ENCODE results near the gene CDKN3.
"Not testable (repeated sequence)": the region's sequence is repeated elsewhere in the genome, so short reads cannot be mapped to it uniquely, and the experiment has no call there.

CDKN3 gene

GRCh38 chr14:54420478-54421142 is 23.8 kb downstream of the CDKN3 start:
- H3K27ac ChIP-seq (ENCODE audit: insufficient read depth, low read length, poor library complexity, severe bottlenecking): no peak overlapping the region
- no peaks in the 10 kb centered on the region for H3K27me3 ChIP-seq (replicated peaks; ENCODE audit: control insufficient read depth, insufficient read depth, low read length, poor library complexity, severe bottlenecking)
- H3K4me1 ChIP-seq (ENCODE audit: control insufficient read depth, insufficient read depth, low read length, poor library complexity, severe bottlenecking): no peaks in the 10 kb centered on the region
- no peak for DNase-seq
- peaks cover 5% of the 10 kb centered on the region for H3K36me3 ChIP-seq (ENCODE audit: control insufficient read depth, insufficient read depth, low read length)
- H3K4me3 ChIP-seq (ENCODE audit: insufficient read depth, low read depth, low read length, poor library complexity, severe bottlenecking): no peak overlapping the region
- H3K9me3 ChIP-seq (ENCODE audit: control insufficient read depth, low read length): no peaks in the 10 kb centered on the region

- H3K27me3 ChIP-seq (replicated peaks; ENCODE audit: control insufficient read depth, insufficient read depth, low read length, poor library complexity, severe bottlenecking): no peaks in the 10 kb centered on the region
- no peaks in the 10 kb centered on the region for H3K4me1 ChIP-seq (ENCODE audit: control insufficient read depth, insufficient read depth, low read length, poor library complexity, severe bottlenecking)
- H3K27ac ChIP-seq (ENCODE audit: insufficient read depth, low read length, poor library complexity, severe bottlenecking): no peak overlapping the region
- DNase-seq: no peak
- H3K4me3 ChIP-seq (ENCODE audit: insufficient read depth, low read depth, low read length, poor library complexity, severe bottlenecking): no peak overlapping the region
- H3K36me3 ChIP-seq (ENCODE audit: control insufficient read depth, insufficient read depth, low read length): peaks cover 14% of the 10 kb centered on the region
- no peaks in the 10 kb centered on the region for H3K9me3 ChIP-seq (ENCODE audit: control insufficient read depth, low read length)
Observed at GRCh38 chr14:54423991-54424390, 27.2 kb downstream of the CDKN3 start.

DNA sequence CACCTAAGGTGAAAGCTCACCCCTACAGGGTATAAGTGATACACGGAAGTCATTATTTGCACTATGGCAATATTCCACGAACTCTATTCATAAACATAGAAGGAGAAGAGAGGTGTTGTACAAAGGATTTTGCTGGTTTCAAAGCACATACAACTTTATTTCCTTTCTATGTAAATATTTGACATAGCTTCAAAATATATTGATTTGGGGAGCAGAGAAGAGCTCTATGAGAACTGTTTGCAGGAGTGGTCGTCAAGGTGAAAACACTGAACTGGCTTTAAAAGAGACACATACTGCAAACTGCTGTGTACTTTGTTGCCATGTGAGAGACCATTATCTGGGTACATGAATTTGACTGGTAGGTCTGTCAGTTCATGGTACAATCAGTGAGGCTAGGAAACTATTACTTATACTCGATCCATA is 27.7 kb downstream of the CDKN3 start:
- no peaks in the 10 kb centered on the region for H3K4me1 ChIP-seq (ENCODE audit: control insufficient read depth, insufficient read depth, low read length, poor library complexity, severe bottlenecking)
- no peak overlapping the region for H3K27ac ChIP-seq (ENCODE audit: insufficient read depth, low read length, poor library complexity, severe bottlenecking)
- no peak overlapping the region for H3K4me3 ChIP-seq (ENCODE audit: insufficient read depth, low read depth, low read length, poor library complexity, severe bottlenecking)
- no peaks in the 10 kb centered on the region for H3K27me3 ChIP-seq (replicated peaks; ENCODE audit: control insufficient read depth, insufficient read depth, low read length, poor library complexity, severe bottlenecking)
- H3K9me3 ChIP-seq (ENCODE audit: control insufficient read depth, low read length): no peaks in the 10 kb centered on the region
- peaks cover 19% of the 10 kb centered on the region for H3K36me3 ChIP-seq (ENCODE audit: control insufficient read depth, insufficient read depth, low read length)
- DNase-seq: no peak

GRCh38 chr14:54425068-54425467 is 28.3 kb downstream of the CDKN3 start:
- H3K9me3 ChIP-seq (ENCODE audit: control insufficient read depth, low read length): no peaks in the 10 kb centered on the region
- no peaks in the 10 kb centered on the region for H3K27me3 ChIP-seq (replicated peaks; ENCODE audit: control insufficient read depth, insufficient read depth, low read length, poor library complexity, severe bottlenecking)
- no peak overlapping the region for H3K4me3 ChIP-seq (ENCODE audit: insufficient read depth, low read depth, low read length, poor library complexity, severe bottlenecking)
- no peak overlapping the region for H3K27ac ChIP-seq (ENCODE audit: insufficient read depth, low read length, poor library complexity, severe bottlenecking)
- peaks cover 25% of the 10 kb centered on the region for H3K36me3 ChIP-seq (ENCODE audit: control insufficient read depth, insufficient read depth, low read length)
- no peak for DNase-seq
- no peaks in the 10 kb centered on the region for H3K4me1 ChIP-seq (ENCODE audit: control insufficient read depth, insufficient read depth, low read length, poor library complexity, severe bottlenecking)

DNA sequence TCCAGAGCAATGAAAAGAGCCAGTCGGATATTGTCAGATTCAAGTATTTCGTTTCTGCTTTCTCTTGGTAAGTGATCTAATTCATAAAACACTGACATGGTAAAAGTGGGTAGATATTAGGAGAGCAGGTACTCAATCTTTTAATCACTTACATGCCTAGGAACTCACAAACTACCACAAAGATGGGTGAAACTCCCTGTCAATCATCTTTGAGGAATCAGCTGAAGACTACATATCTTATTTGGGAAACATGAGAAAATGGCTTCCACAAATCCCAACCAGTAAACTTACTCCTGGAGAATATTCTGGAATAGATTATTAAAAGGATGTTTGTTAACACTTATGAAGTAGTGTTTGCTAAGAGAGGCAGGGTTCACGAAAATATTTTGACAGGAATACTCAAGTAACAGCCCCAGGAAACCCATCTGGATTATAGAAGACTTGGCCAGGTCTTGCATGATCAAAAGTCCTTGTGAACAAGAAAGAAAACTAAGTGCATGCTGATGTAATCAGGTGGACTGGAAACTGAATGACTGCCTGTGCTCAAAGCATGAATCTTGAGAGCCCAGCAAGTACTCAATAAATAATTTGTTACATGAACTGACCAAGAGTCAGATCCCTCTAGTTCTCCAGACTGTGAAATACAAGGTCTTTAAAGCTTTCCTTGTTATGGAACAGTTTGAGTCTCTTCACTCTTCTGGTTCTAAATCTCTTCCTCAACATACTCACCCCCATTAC is 28.9 kb downstream of the CDKN3 start:
- Histone ChIP-seq H3K27ac (ENCODE audit: insufficient read depth, low read length, poor library complexity, severe bottlenecking) (no peak overlapping the region), H3K4me1 (ENCODE audit: control insufficient read depth, insufficient read depth, low read length, poor library complexity, severe bottlenecking) (no peaks in the 10 kb centered on the region), H3K4me3 (ENCODE audit: insufficient read depth, low read depth, low read length, poor library complexity, severe bottlenecking) (no peak overlapping the region), H3K27me3 (replicated peaks; ENCODE audit: control insufficient read depth, insufficient read depth, low read length, poor library complexity, severe bottlenecking) (no peaks in the 10 kb centered on the region), H3K9me3 (ENCODE audit: control insufficient read depth, low read length) (no peaks in the 10 kb centered on the region), H3K36me3 (ENCODE audit: control insufficient read depth, insufficient read depth, low read length) (peaks cover 28% of the 10 kb centered on the region)
- DNase-seq: no peak

DNA sequence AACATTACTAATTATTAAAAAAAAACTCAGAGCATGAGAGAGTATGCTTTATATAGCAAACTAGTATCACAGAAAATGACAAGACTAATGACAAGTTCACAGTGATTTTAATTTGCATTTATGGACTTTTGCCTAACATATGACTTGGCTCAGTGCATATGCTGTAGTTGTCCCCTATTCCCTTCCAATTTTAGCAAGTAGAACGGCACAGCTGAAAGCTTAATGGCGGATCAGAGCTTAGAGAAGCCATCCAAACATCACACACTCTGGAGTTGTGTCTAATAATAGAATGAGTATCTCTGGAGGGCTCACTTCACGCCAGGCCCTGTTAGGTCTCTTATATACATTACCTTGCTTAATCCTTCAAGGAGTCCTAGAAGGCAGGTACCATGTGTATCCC is 31.1 kb downstream of the CDKN3 start:
- no peak for DNase-seq
- Histone ChIP-seq H3K4me1 (ENCODE audit: control insufficient read depth, insufficient read depth, low read length, poor library complexity, severe bottlenecking) (no peaks in the 10 kb centered on the region), H3K27ac (ENCODE audit: insufficient read depth, low read length, poor library complexity, severe bottlenecking) (no peak overlapping the region), H3K27me3 (replicated peaks; ENCODE audit: control insufficient read depth, insufficient read depth, low read length, poor library complexity, severe bottlenecking) (no peaks in the 10 kb centered on the region), H3K9me3 (ENCODE audit: control insufficient read depth, low read length) (no peaks in the 10 kb centered on the region), H3K4me3 (ENCODE audit: insufficient read depth, low read depth, low read length, poor library complexity, severe bottlenecking) (no peak overlapping the region), H3K36me3 (ENCODE audit: control insufficient read depth, insufficient read depth, low read length) (peaks cover 31% of the 10 kb centered on the region)

DNA sequence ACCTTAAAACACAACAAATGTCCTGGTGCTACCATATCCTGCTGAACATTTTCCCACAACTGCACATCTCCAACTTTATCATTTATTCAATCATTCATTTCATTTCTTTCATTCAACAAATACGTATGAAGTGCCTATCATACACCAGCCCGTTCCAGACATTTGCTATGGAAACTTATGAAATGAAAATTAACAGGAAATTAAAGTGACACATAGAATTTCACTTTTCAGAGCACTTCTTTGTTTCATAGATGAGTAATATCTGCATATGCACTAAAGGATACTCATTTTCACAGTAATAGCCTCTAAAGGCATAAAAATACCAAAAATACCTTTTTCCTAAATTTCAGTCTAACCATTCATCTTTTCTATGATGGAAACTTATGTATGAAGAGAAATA is 31.7 kb downstream of the CDKN3 start:
- DNase-seq: no peak
- no peaks in the 10 kb centered on the region for H3K9me3 ChIP-seq (ENCODE audit: control insufficient read depth, low read length)
- no peak overlapping the region for H3K4me3 ChIP-seq (ENCODE audit: insufficient read depth, low read depth, low read length, poor library complexity, severe bottlenecking)
- H3K27me3 ChIP-seq (replicated peaks; ENCODE audit: control insufficient read depth, insufficient read depth, low read length, poor library complexity, severe bottlenecking): no peaks in the 10 kb centered on the region
- H3K4me1 ChIP-seq (ENCODE audit: control insufficient read depth, insufficient read depth, low read length, poor library complexity, severe bottlenecking): no peaks in the 10 kb centered on the region
- peaks cover 31% of the 10 kb centered on the region for H3K36me3 ChIP-seq (ENCODE audit: control insufficient read depth, insufficient read depth, low read length)
- H3K27ac ChIP-seq (ENCODE audit: insufficient read depth, low read length, poor library complexity, severe bottlenecking): no peak overlapping the region

GRCh38 chr14:54435500-54435981 is 38.7 kb downstream of the CDKN3 start:
- Histone ChIP-seq H3K4me1 (ENCODE audit: control insufficient read depth, insufficient read depth, low read length, poor library complexity, severe bottlenecking) (peaks cover 9% of the 10 kb centered on the region), H3K4me3 (ENCODE audit: insufficient read depth, low read depth, low read length, poor library complexity, severe bottlenecking) (no peak overlapping the region), H3K9me3 (ENCODE audit: control insufficient read depth, low read length) (no peaks in the 10 kb centered on the region), H3K27ac (ENCODE audit: insufficient read depth, low read length, poor library complexity, severe bottlenecking) (no peak overlapping the region), H3K36me3 (ENCODE audit: control insufficient read depth, insufficient read depth, low read length) (peaks cover 4% of the 10 kb centered on the region), H3K27me3 (replicated peaks; ENCODE audit: control insufficient read depth, insufficient read depth, low read length, poor library complexity, severe bottlenecking) (no peaks in the 10 kb centered on the region)
- DNase-seq: no peak

- H3K27ac ChIP-seq (ENCODE audit: insufficient read depth, low read length, poor library complexity, severe bottlenecking); H3K9me3 ChIP-seq (ENCODE audit: control insufficient read depth, low read length); H3K27me3 ChIP-seq (replicated peaks; ENCODE audit: control insufficient read depth, insufficient read depth, low read length, poor library complexity, severe bottlenecking); H3K36me3 ChIP-seq (ENCODE audit: control insufficient read depth, insufficient read depth, low read length); H3K4me1 ChIP-seq (ENCODE audit: control insufficient read depth, insufficient read depth, low read length, poor library complexity, severe bottlenecking); DNase-seq; H3K4me3 ChIP-seq (ENCODE audit: insufficient read depth, low read depth, low read length, poor library complexity, severe bottlenecking): not testable (repeated sequence)
Observed at GRCh38 chr14:54437954-54438353, 41.1 kb downstream of the CDKN3 start.

DNA sequence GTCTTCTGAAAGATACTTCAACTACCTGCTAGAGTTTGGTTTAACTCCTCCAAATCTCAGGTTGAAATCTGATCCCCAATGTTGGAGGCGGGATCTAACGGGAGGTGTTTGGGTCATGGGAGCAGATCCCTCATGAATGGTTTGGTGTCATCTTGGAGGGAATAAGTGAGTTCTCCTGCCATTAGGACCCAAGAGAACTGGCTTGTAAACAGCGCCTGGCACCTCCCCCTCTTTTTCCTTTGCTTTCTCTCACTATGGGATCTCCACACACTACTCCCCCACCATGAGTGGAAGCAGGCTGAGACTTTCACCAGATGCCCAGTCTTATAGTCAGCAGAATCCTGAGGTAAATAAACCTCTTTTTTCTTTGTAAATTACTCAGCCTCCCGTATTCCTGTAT is 41.9 kb downstream of the CDKN3 start:
- no peak overlapping the region for H3K27ac ChIP-seq (ENCODE audit: insufficient read depth, low read length, poor library complexity, severe bottlenecking)

More for the DNA sequence above, 41.9 kb downstream of the CDKN3 start:
- Histone ChIP-seq H3K27me3 (replicated peaks; ENCODE audit: control insufficient read depth, insufficient read depth, low read length, poor library complexity, severe bottlenecking) (no peaks in the 10 kb centered on the region), H3K36me3 (ENCODE audit: control insufficient read depth, insufficient read depth, low read length) (no peaks in the 10 kb centered on the region), H3K9me3 (ENCODE audit: control insufficient read depth, low read length) (no peaks in the 10 kb centered on the region), H3K4me1 (ENCODE audit: control insufficient read depth, insufficient read depth, low read length, poor library complexity, severe bottlenecking) (peaks cover 9% of the 10 kb centered on the region), H3K4me3 (ENCODE audit: insufficient read depth, low read depth, low read length, poor library complexity, severe bottlenecking) (no peak overlapping the region)
- no peak for DNase-seq

Measured in effector memory CD4-positive, alpha-beta T cell (primary cell).